H1 (cell line): ENCODE measurements around the gene OBSCN.

Experiments
- BCL11A ChIP-seq, 2 experiments: IDR thresholded peaks; one replicate each; pipeline ENCODE4 v1.6.1; 2011; ENCODE audit warnings: low read depth in 2 of 2, low read length in 2 of 2, mild to moderate bottlenecking in 2 of 2
- POLR2A ChIP-seq, 2 experiments: IDR thresholded peaks; 1 replicate in 1 of 2; 2 replicates in 1 of 2; pipeline ENCODE4 v1.6.1; 2011; ENCODE audit warnings: low read depth in 2 of 2, low read length in 2 of 2, mild to moderate bottlenecking in 2 of 2; ENCODE audit errors: control extremely low read depth in 1 of 2

GRCh38 chr1:228172591-228173527 is 35.0 kb upstream of the OBSCN start:
- TF ChIP-seq POLR2A (IDR thresholded peaks at IDR 0.05; ENCODE audit: control extremely low read depth in 1 of 2, low read depth in 2 of 2, low read length in 2 of 2) = no peak
- TF ChIP-seq BCL11A (IDR thresholded peaks at IDR 0.05; ENCODE audit: low read depth in 2 of 2, low read length in 2 of 2) = no peak
